HG02981 (cell line): ENCODE data around the gene COL25A1.
A peak's percentile ranks its signal among the peaks of the same experiment; 100 is the strongest.
"Not testable (repeated sequence)": the region's sequence is repeated elsewhere in the genome, so short reads cannot be mapped to it uniquely, and the experiment has no call there.

ENCODE experiments used
- ATAC-seq: cut with Tn5 transposase; IDR thresholded peaks from one replicate; pipeline ENCODE4 v1.9.1; 2021; ENCODE audit warnings: mild to moderate bottlenecking, moderate library complexity; ENCODE audit not compliant: unreplicated experiment

Gene COL25A1

DNA sequence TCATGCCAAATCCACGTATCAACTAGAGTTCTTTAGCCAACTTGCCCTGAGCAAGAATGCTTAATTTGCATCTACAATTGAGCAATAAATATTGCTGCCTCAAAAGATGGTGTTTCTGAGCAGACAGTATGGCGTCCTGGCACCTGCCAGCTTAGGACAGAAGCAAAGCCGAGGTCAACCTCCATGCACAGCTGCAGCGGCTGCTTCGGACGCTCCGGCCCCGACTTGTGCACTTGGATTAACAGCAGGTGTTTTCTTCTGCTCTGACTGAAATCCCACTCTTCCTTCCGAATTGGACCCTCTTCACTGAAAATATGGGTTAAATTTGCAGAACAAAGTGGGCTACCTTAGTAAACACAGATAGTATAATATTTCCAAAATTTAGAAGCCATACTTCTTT lies 324.4 kb downstream of the COL25A1 start:
- no peak for ATAC-seq

DNA sequence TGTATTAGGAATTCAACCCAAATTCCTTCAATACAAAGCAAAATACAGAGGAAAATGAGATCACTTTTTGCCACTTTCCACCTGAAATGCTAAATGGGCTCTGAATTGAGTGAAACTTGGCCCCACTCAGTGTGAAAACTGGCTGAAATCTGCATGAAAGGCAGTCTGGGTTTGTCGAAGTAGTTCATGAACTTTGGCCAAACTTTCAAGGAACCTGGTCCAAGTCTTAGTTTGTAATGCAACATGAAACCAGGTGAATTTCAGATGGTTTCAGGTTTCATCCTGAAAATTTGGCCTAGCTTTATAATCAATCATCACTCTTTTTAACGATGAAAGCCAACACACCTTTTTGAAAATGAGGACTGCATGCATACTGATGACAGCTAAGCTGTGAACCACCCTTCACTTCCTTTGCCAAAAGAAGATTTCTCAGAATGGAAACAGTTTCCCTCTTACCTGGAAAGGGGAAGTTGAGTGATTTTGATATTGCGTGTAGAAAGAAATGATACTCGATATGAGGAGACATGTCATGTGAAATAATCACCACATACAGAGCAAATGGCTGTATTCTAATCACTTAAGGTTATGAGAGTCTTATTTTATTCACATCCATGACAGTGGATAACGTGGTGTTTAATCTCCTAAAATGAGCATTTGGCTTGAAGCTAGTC lies 329.7 kb downstream of the COL25A1 start:
- ATAC-seq = peak; percentile 57

DNA sequence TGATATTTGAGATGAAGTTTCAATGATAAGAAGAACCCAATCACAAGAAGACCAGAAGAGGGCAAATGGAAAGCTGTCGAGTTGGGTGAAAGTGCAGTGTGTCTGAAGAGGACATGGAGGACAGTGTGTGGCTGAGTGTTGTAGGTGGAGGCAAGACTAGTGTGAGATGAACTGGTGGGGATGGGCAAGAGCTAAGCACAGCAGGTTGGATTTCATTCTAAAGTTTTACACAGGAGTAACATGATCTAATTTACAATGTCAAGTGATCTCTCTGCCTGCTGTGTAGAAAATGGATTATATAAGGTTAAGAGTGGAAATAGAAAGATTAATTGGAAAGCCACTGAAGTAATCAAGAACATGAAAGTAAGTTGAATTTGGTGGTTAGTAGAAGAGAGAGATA lies 331.0 kb downstream of the COL25A1 start:
- ATAC-seq = no peak

DNA sequence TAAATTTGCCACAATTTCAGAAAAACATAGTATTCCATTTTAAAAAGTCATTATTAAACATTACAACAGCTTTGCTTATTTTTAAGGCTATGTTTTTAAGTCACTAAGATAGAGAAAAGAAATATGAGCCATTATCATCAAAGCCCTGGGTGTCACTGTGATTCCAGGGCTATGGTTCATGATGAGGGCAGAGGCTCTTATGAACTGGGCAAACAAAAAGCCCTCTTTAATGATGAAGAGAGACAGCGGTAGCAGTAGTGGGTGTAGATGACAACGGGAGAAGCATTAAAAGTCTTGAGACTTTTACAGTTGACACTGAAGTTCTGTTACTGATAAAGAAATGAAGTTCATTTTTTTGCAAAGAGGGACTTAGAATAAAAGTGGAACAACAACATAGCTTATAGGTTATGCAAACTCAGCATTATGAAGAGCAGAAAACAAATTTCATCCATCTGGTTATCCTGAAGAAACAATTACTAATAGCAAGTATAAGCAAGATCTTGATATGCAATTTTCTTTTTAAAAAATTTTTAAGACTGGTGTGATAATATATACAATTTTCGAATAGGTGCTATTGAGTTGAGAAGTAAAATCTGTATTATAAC lies 336.9 kb downstream of the COL25A1 start:
- ATAC-seq = no peak

DNA sequence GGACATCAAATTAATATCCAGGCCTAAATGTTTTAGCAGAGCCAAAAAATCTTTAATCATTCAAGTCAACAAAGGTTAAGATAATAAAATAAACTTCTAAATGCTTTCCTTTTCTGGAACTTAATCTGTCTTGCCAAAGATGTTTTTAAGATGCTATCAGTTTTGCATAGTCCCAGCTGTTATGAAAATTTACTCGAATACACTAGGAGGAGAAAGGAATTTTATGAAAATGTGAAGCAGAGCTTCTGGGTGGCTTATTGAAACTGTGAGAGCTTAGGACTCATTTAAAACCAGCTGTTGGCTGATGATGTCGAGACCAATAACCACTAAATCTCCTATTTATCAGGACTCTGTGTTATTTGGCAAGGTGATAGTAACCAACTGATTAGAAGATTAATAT lies 337.4 kb downstream of the COL25A1 start:
- no peak for ATAC-seq

DNA sequence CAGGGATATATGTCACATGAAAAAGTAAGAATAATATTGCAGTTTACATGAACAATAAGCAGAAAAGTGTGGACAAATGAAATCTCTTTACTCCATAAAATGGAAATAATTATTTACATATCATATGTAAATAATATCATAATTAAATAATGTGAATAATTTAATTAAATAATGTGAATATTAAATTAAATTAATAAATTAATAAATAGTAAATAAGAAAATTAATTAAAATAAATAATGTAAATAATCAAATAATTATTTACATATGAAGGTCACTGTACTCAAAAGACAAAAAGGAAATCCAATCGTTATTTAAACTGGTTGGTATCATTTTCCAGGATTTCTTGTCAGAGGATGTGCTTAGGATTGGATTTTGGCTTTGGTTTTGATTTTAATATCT lies 338.5 kb downstream of the COL25A1 start:
- no peak for ATAC-seq

DNA sequence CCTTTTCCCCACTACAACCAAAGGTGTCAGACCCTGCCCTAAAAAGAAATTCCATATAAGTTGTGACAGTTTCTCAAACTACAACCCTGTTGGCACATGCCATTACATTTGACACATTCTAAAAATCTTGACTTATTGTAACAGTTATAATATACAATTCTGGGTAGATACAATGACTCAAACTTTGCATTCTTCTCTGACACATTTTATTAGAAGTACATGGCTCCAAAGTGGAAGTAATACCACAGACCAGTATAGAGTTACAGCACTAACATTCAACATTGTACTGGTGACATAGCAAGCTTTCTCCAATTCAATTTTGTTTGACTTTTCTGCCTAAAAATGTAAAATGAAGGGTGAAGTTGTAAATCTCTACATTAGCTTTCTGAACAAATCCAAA lies 343.0 kb downstream of the COL25A1 start:
- no peak for ATAC-seq

DNA sequence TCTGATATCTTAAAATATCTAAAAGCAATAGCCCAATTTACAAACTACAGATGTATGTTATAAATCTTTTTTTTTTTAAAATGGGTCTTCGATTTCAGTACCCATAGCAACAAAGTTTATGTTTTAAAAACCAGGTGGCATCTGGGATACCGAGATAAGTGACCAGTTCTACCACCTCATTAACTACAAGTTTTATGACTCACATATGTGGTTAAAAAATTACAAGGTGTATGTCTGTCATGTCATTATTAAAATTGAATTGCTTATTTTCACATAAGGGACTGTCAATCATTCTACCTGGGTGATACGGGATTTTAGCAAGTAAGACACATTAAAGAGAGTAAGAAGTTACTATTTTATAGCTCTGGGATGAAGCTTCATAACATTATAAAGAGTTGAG lies 347.6 kb downstream of the COL25A1 start:
- ATAC-seq = no peak

DNA sequence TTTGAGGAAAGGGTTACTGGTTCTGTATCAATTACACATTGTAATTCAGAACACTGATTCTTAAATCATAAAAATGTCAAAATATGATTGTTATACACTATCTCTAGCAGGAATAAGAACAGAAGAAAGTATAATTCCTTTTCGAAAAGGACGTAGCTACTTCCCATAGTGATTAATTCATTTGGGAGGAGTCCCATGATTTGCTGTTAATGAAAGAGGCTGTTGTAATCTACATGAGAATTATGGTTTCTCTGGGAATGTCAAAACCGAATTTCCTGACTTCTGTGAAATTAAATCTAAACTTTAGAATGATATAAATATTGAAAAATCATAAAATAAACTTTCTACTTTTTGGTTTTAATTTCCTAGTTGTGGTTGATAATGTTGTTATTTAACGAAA lies 348.5 kb downstream of the COL25A1 start:
- ATAC-seq = no peak

DNA sequence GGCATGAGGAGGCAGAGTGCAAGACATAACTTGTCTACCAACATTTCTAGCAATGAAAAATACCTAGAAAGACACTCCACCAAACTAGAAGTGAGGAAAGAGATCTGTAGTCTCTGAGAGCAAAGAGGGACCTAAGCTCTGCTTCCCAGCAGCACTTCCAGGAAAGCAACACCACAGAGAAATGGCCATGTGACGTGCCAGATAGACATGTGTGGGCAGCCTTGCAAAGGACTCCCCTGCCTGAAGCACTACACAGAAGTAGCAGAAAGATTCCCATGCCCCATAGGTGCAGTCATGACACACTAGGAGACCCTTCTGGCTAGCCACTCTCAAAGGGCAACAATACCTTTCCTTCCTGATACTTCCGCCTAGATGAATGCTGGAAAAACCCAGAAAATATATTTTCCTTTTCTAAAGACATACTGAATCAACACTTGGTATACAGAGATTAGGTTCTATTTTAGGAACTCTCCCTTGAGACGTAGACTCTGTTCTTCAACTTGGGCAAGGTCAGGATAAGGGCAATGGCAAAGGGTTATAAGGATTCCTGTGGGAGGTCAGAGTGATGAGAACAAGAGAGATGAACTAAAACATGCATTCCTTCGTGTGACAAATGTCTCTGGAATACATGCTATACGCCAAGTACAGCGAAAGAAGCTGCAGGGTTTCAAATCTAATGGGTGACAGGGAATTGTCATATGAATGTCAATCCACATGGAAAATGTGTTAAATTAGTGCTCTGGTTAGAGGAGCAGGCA lies 352.1 kb downstream of the COL25A1 start:
- ATAC-seq = no peak

DNA sequence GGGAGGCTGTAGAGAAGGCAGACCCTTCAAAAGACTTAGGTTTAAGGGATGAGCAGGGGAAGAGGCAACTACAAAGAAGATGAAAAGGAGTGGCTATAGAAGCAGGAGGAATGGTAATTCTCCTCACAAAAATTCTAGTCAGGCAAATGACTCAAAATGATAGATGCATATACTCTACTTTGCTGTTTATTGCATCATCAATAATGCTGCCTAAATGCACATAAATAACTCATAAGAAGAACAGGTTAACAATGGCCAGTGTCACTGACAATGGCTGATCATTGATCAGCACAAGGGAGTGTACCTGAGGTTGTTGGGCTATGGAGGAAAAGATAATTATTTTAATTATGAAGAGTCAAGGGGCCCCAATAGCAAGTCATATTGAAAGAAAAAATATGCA lies 354.9 kb downstream of the COL25A1 start:
- ATAC-seq = no peak

DNA sequence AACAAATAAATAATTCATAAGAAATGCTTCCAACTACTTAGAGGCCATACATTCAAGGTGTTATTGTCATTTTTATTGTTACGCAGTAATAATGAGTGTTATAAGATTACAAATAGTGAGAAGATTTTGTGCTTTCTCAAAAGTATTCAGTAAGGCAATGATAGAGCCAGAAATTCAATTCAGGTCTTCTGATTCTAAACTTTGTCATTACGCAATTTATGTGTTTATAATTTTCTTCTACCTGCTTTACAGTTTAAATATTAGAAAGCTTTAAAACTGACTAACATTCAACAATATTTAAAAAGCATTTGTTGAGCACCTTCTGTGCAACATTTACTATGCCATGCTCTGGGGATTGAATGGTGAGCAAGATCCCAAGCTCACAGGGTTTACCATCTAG lies 356.2 kb downstream of the COL25A1 start:
- no peak for ATAC-seq

DNA sequence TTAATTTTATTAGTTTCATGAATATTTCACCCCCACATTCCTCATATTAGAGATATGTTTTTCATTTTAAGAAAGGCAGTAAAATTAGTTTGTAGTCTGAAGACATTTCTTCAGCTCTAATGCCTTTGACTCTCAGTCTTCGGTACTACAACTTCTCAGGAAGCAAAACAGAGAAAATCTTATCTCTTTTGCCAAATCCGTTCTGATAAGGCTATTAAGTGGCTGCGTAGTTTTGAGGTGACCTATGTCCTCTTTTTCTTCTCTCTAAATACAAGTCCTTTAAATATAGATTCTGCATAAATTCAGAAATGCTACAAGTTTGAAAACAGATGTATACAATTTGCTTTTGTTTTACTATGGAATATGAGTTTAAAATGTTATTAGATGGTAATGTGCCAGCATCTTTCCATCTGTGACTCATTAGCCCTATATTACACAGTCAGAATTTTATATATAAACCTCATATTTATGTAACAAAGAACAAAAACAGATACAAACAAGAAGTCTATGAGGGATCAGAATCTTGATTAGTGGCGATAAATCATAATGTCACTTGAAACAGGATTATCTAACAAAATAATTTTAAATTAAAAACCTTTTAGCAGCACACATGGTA lies 358.4 kb downstream of the COL25A1 start:
- ATAC-seq = no peak

DNA sequence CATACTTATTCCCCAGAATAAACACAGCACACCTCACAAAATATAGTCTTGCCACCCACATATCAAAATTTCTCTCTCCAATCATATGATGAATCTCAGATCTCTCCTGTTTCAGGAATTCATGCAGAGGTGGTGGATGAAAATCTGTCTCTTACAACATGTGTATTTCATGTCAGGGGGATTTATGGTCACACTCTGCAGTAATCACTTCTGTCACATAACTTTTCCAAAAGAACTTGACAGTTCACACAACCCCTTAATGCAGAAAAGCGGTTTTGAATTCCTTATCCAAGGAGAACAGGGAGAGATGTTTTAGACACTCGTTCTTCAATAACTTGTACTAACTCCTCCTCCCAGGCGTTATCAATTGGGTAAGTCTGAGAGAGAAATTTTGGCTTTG lies 359.1 kb downstream of the COL25A1 start:
- no peak for ATAC-seq

DNA sequence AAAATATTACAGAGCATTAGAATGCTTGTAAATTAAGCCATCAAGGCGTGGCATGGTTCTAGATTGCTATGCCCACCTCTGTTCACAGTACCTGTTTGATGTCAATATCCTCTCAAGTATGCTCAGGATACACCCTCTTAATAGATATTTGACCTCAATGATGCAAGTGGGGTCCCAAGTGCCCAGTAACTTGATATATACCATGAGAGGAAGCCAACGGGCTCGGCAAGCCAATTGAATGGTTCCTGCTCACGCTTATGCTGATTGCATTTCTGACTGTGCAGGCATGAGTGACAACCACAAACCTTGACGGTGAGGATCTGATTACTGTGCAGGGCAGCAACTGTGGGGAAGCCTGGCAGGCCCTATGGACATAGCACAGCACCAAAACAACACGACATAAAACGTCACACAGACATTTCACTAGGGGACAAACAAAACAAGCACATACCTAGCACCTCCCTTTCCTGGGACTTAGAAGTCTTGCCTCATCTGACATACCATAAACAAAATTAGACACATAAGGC lies 360.5 kb downstream of the COL25A1 start:
- no peak for ATAC-seq

DNA sequence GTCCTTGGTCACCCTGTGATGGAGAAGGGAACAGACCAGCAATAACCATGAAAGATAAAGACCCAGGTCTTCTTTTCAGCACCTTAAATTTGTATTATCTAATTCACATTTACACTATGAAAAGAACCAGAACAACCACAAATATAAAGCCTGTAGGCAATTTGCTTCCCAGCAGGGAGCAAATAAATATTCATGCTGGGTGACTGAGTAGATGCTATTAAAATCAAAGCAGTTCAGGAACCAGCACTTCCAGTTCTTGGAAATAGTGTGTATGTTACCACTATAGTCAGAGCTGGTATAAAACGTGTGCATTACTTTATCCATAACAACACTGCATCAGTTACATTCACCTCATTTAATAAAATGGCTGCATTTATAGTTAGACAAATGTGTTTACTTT lies 361.8 kb downstream of the COL25A1 start:
- no peak for ATAC-seq

DNA sequence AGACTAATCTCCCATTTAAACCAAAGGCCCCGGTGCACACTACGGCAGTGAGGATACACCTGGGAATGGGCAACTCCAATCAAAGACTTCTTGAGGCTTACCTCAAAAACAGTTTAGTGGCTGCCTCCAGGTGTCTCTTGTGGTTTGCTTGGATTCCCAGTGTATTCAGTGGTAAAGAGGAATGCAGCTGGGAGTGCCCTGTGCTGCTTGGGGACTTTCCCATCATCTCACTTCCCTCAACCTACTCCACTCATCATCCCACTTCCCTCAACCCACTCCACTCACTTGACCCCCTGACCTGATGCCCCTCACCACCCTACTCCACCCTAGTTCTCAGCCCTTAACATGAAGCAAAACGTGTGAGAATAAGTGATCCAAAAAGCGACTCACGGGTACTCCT lies 362.3 kb downstream of the COL25A1 start:
- ATAC-seq = no peak

DNA sequence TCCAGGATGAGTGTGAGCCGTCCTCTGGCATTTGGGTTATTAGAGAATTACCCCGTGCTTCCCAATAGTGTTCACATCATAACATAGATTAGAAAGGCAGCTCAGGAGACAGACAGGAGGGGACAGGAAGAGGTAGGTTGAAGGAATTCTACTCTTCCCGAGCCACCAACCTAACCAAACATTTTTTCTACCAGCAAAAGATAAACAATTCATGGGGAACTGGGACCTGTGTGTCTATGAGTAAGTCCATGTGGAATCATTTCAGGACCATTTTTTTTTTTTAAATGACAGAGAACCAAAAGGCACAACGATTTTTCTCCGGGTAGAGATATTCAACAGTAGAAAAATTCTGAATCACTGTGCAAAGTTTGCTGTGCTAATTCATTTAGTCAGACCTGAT lies 365.4 kb downstream of the COL25A1 start:
- ATAC-seq = no peak

DNA sequence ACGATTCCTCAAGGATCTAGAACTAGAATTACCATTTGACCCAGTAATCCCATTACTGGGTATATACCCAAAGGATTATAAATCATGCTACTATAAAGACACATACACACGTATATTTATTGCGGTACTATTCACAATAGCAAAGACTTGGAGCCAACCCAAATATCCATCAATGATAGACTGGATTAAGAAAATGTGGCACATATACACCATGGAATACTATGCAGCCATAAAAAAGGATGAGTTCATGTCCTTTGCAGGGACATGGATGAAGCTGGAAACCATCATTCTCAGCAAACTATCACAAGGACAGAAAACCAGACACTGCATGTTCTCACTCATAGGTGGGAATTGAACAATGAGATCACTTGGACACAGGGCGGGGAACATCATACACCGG lies 368.5 kb downstream of the COL25A1 start:
- ATAC-seq = not testable (repeated sequence)

DNA sequence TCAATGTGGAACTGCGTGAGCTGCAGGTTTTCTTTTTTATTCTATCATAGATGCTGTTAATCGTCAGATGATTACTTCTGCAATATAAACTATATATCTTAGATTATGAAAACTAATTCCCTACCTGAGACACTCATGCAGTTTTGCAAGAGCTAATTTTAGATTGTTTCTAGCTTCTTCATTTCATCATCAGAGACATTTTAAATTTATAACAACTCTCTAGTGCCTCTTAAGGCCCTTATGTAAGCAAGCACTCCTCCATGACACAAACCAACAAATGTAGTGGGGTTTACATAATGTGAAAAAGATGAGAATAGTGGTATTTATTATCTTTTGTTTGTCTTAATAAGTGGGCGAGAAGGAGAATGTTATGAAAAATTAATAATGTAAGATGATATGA lies 369.4 kb downstream of the COL25A1 start:
- no peak for ATAC-seq

DNA sequence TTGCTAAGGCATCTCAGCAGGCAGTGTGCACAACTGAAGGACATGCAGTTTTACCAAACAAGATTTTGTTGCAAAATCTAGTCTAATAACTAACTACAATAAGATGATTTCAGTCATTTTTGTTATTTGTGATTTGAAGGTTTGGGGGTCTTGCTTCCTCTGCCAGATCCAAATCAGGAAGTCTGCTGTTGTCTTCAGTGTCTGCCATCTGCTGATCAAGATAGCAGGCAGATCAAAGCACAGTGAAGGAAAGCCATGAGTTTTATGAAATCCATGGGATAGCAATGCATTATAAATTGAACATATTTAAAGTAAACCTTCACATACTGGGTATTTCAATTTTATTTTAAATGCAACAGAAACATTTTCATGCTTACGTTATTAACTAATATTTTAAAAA lies 370.5 kb downstream of the COL25A1 start:
- ATAC-seq = no peak

DNA sequence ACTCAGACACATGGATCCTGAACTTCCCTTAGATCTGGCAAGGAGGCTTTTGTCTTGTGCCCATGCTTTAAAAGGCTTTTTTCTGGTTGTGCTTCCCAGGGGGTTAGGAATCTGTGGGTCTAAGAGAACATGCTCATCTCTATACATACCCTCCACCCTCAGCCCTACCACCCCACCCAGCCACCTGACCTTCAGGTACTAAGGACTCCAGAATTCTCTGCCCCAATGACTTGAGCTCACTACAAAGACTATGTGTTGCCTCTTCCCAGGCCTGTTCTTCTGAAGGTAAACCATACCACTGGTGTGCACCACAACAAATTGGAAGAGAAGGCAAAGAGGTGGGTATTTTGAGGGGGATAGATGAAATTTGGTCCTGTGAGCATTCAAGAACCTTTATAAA lies 372.3 kb downstream of the COL25A1 start:
- ATAC-seq = no peak
